ENCODE results near the gene PPP1R14C.
"Not testable (repeated sequence)": the region's sequence is repeated elsewhere in the genome, so short reads cannot be mapped to it uniquely, and the experiment has no call there.

The PPP1R14C gene

GRCh38 chr6:150233843-150234269, 91.0 kb downstream of the PPP1R14C start:
- DNase-seq = no peak
- in situ Hi-C loops (cut with MboI; ENCODE audit: low pct_unique_long_range_greater_than_20kb, low sequenced_read_pairs) = no loop called here

- in situ Hi-C loops (cut with MboI; ENCODE audit: low pct_unique_long_range_greater_than_20kb, low sequenced_read_pairs) = no loop called here
- no peak for DNase-seq
Measured at GRCh38 chr6:150235218-150235617, 92.4 kb downstream of the PPP1R14C start.

- no peak for DNase-seq
- in situ Hi-C loops (cut with MboI; ENCODE audit: low pct_unique_long_range_greater_than_20kb, low sequenced_read_pairs) = no loop called here
Measured at GRCh38 chr6:150236114-150236513, 93.3 kb downstream of the PPP1R14C start.

GRCh38 chr6:150236544-150236943, 93.7 kb downstream of the PPP1R14C start:
- DNase-seq = no peak
- in situ Hi-C loops (cut with MboI; ENCODE audit: low pct_unique_long_range_greater_than_20kb, low sequenced_read_pairs) = no loop called here

- DNase-seq = no peak
- in situ Hi-C loops (cut with MboI; ENCODE audit: low pct_unique_long_range_greater_than_20kb, low sequenced_read_pairs) = no loop called here
Measured at GRCh38 chr6:150237626-150238025, 94.8 kb downstream of the PPP1R14C start.

- in situ Hi-C loops (cut with MboI; ENCODE audit: low pct_unique_long_range_greater_than_20kb, low sequenced_read_pairs) = no loop called here
- peak; percentile 12 for DNase-seq
Measured at GRCh38 chr6:150238336-150238741, 95.5 kb downstream of the PPP1R14C start.

GRCh38 chr6:150238846-150239407, 96.1 kb downstream of the PPP1R14C start:
- in situ Hi-C loops (cut with MboI; ENCODE audit: low pct_unique_long_range_greater_than_20kb, low sequenced_read_pairs) = no loop called here
- peak; percentile 58 for DNase-seq

- DNase-seq; in situ Hi-C loops (cut with MboI; ENCODE audit: low pct_unique_long_range_greater_than_20kb, low sequenced_read_pairs): not testable (repeated sequence)
Measured at GRCh38 chr6:150241756-150242155, 98.9 kb downstream of the PPP1R14C start.

- no peak for DNase-seq
- in situ Hi-C loops (cut with MboI; ENCODE audit: low pct_unique_long_range_greater_than_20kb, low sequenced_read_pairs) = no loop called here
Measured at GRCh38 chr6:150243620-150244314, 100.9 kb downstream of the PPP1R14C start.

- in situ Hi-C loops (cut with MboI; ENCODE audit: low pct_unique_long_range_greater_than_20kb, low sequenced_read_pairs) = no loop called here
- DNase-seq = no peak
Measured at GRCh38 chr6:150245148-150245935, 102.5 kb downstream of the PPP1R14C start.

- DNase-seq = no peak
- in situ Hi-C loops (cut with MboI; ENCODE audit: low pct_unique_long_range_greater_than_20kb, low sequenced_read_pairs) = no loop called here
Measured at GRCh38 chr6:150247803-150248202, 105.0 kb downstream of the PPP1R14C start.

GRCh38 chr6:150248300-150248699, 105.5 kb downstream of the PPP1R14C start:
- in situ Hi-C loops (cut with MboI; ENCODE audit: low pct_unique_long_range_greater_than_20kb, low sequenced_read_pairs) = no loop called here
- no peak for DNase-seq

GRCh38 chr6:150249261-150249660, 106.4 kb downstream of the PPP1R14C start:
- DNase-seq = no peak
- in situ Hi-C loops (cut with MboI; ENCODE audit: low pct_unique_long_range_greater_than_20kb, low sequenced_read_pairs) = no loop called here

- in situ Hi-C loops (cut with MboI; ENCODE audit: low pct_unique_long_range_greater_than_20kb, low sequenced_read_pairs) = no loop called here
- DNase-seq = no peak
Measured at GRCh38 chr6:150250826-150251225, 108.0 kb downstream of the PPP1R14C start.

GRCh38 chr6:150251566-150252186, 108.8 kb downstream of the PPP1R14C start:
- DNase-seq = no peak
- in situ Hi-C loops (cut with MboI; ENCODE audit: low pct_unique_long_range_greater_than_20kb, low sequenced_read_pairs) = no loop called here

- in situ Hi-C loops (cut with MboI; ENCODE audit: low pct_unique_long_range_greater_than_20kb, low sequenced_read_pairs) = no loop called here
- DNase-seq = no peak
Measured at GRCh38 chr6:150252714-150253444, 110.0 kb downstream of the PPP1R14C start.

GRCh38 chr6:150253489-150253888, 110.6 kb downstream of the PPP1R14C start:
- no peak for DNase-seq
- in situ Hi-C loops (cut with MboI; ENCODE audit: low pct_unique_long_range_greater_than_20kb, low sequenced_read_pairs) = no loop called here

GRCh38 chr6:150254770-150255169, 111.9 kb downstream of the PPP1R14C start:
- in situ Hi-C loops (cut with MboI; ENCODE audit: low pct_unique_long_range_greater_than_20kb, low sequenced_read_pairs) = no loop called here
- DNase-seq = no peak

- in situ Hi-C loops (cut with MboI; ENCODE audit: low pct_unique_long_range_greater_than_20kb, low sequenced_read_pairs) = no loop called here
- no peak for DNase-seq
Measured at GRCh38 chr6:150255840-150256239, 113.0 kb downstream of the PPP1R14C start.

Data from KBM-7 (cell line).